Measurements from ENCODE around the gene TTC23L.

TTC23L gene, protein sequence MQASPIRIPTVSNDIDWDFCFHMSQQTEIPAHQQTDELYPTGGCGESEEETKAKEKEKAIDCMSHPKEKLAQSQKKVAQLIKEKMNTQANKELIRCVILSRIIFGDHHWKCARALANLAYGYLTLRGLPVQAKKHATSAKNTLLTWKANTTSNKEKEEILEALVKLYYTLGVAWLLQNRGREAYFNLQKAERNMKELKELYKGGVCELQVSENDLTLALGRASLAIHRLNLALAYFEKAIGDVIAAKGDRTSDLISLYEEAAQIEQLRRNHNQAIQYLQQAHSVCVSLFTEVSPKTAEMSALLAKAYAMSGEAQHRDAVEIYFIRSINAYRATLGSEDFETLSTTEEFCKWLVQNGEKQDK

DNA sequence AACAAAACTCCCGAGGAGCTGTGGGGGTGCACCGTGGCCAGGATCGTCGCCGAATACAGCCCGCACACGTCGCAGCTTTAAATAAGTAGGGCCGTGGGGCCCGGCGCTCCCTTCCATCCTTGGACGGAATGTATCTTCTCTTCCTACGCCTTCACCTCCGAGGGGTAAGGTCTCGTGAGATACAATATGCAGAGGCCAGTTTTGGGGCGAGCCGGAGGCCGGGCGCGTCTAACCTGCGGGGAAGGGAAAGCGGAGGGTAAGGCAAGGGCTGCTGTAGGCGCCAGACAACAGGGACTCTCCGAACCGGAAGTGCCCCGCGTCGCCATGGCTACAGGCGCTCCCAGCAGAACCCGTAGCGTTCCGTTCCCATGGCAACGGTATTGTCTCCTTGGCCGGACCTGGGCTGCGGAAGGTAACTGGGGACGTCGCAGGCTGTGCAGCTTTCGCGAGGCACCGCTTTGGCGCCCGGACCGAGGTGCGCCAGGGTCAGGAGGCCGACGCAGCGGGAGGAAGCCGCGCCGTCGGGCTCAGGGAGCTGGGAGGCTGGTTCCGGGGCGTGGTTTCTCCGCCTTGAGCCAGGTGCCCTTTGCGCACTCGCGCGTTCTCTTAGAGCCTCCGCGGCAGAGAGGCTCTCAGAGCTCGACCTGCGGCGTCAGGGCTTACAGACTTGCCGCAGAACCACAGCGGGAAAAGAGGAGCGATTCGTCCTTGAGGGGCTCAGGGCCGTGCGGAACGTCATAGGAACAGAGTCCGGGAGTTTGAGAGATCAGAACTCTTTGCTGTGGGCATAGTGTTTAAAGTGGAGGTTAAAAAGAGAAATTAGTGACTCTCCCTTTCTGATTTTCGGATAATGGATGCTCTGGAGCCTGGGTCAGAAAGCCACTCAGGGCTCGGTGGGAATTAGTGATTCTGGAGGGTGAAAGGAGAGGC lies at the start of gene TTC23L:
Gene TTC23L, plus strand, starts transcription at position 380 of the 930 bp plus-strand sequence. CDS start 1,508 bp downstream, outside the sequence.
- Histone ChIP-seq H3K4me3 (ENCODE audit: low read depth, low read length) (peak within 1 kb of the TSS; percentile 83), H2AFZ (ENCODE audit: low read length, unreplicated experiment) (peak within 1 kb of the TSS; percentile 77), H3K79me2 (ENCODE audit: control insufficient read depth, insufficient read depth, low read length, unreplicated experiment) (no peaks in the 10 kb centered on the region), H3K27ac (ENCODE audit: low read depth, low read length) (no peak within 1 kb of the TSS), H3K36me3 (ENCODE audit: insufficient read depth, low read length) (no peaks in the 10 kb centered on the region), H3K4me1 (ENCODE audit: control insufficient read depth, insufficient read depth, low read length, unreplicated experiment) (no peaks in the 10 kb centered on the region), H3K27me3 (ENCODE audit: insufficient read depth, low read length) (no peaks in the 10 kb centered on the region)

GRCh38 chr5:34789639-34790038 lies 49.3 kb upstream of the TTC23L start:
- H3K4me3 ChIP-seq (ENCODE audit: low read depth, low read length) = no peak overlapping the region
- H3K4me1 ChIP-seq (ENCODE audit: control insufficient read depth, insufficient read depth, low read length, unreplicated experiment) = peaks cover 36% of the 10 kb centered on the region
- H3K27me3 ChIP-seq (ENCODE audit: insufficient read depth, low read length) = no peaks in the 10 kb centered on the region
- peak overlapping the region; percentile 52 for H3K27ac ChIP-seq (ENCODE audit: low read depth, low read length)
- H3K36me3 ChIP-seq (ENCODE audit: insufficient read depth, low read length) = peaks cover 8% of the 10 kb centered on the region; the same call in 1 of the 2 replicates
- no peak overlapping the region for H2AFZ ChIP-seq (ENCODE audit: low read length, unreplicated experiment)
- H3K79me2 ChIP-seq (ENCODE audit: control insufficient read depth, insufficient read depth, low read length, unreplicated experiment) = peaks cover 38% of the 10 kb centered on the region

- H2AFZ ChIP-seq (ENCODE audit: low read length, unreplicated experiment) = no peak overlapping the region
- H3K79me2 ChIP-seq (ENCODE audit: control insufficient read depth, insufficient read depth, low read length, unreplicated experiment) = peaks cover 38% of the 10 kb centered on the region
- peaks cover 36% of the 10 kb centered on the region for H3K4me1 ChIP-seq (ENCODE audit: control insufficient read depth, insufficient read depth, low read length, unreplicated experiment)
- H3K4me3 ChIP-seq (ENCODE audit: low read depth, low read length) = no peak overlapping the region
- H3K36me3 ChIP-seq (ENCODE audit: insufficient read depth, low read length) = peaks cover 8% of the 10 kb centered on the region; the same call in 1 of the 2 replicates
- peak overlapping the region; percentile 52 for H3K27ac ChIP-seq (ENCODE audit: low read depth, low read length)
- no peaks in the 10 kb centered on the region for H3K27me3 ChIP-seq (ENCODE audit: insufficient read depth, low read length)
These were observed 48.9 kb upstream of the TTC23L start for GRCh38 chr5:34790069-34790468.

DNA sequence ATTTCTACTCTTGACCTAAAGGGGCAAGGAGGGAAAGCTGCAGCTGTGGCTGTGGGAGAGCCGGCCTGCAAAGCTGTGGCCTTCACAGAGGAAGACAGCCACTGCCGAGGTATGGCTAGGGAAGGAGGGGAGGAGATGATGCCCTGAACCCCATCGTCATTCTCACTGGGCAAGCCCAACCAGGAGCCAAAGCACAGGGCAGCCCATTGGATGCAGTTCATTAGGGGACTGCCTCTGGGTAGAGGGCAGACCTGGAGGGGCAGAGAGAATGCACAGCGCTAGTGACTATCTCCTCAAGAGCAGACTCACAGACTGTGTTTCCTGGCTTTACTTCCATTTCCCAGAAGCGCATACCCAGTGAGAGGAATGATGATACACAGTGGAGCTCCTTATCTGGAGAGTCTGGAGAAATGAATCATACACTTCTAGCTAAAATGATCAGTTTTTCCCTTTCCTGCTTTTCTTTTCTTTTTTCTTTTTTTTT lies 47.2 kb upstream of the TTC23L start:
- H3K4me3 ChIP-seq (ENCODE audit: low read depth, low read length) = peak overlapping the region; percentile 42
- peak overlapping the region; percentile 30 for H3K27ac ChIP-seq (ENCODE audit: low read depth, low read length)
- peaks cover 36% of the 10 kb centered on the region for H3K4me1 ChIP-seq (ENCODE audit: control insufficient read depth, insufficient read depth, low read length, unreplicated experiment)
- no peaks in the 10 kb centered on the region for H3K27me3 ChIP-seq (ENCODE audit: insufficient read depth, low read length)
- H3K36me3 ChIP-seq (ENCODE audit: insufficient read depth, low read length) = peaks cover 10% of the 10 kb centered on the region; the same call in 1 of the 2 replicates
- H3K79me2 ChIP-seq (ENCODE audit: control insufficient read depth, insufficient read depth, low read length, unreplicated experiment) = peaks cover 38% of the 10 kb centered on the region
- no peak overlapping the region for H2AFZ ChIP-seq (ENCODE audit: low read length, unreplicated experiment)

DNA sequence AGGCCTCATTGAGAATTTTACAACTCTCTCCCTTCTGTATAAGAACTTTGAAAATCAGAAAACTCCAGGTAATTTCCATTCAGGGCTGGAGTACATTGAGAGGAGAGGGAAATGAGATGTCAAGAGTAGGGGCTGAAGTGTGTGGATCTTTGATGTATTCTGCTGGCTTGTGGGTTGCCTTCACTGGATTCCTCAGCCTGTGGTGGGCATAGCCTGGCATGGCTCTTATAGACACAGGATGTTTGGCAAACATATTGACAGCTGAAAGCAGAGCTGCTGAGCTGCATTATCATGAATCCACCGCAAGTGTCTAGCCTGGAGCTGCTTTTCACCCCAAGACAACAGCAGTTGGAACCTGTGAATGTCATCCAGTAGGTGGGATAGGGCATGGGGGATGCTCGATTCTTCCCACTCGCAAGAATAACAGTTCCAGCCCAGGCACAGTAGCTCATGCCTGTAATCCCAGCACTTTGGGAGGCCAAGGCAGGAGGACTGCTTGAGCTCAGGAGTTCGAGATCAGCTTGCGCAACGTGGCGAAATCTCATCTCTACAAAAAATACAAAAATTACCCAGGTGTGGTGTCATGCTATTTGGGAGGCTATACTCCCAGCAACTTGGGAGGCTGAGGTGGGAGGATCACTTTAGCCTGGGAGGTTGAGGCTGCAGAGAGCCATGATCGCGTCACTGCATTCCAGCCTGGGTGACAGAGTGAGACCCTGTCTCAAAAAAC lies 36.0 kb upstream of the TTC23L start:
- H3K79me2 ChIP-seq (ENCODE audit: control insufficient read depth, insufficient read depth, low read length, unreplicated experiment) = no peaks in the 10 kb centered on the region
- H3K27me3 ChIP-seq (ENCODE audit: insufficient read depth, low read length) = no peaks in the 10 kb centered on the region
- no peak overlapping the region for H3K4me3 ChIP-seq (ENCODE audit: low read depth, low read length)
- H2AFZ ChIP-seq (ENCODE audit: low read length, unreplicated experiment) = no peak overlapping the region
- H3K4me1 ChIP-seq (ENCODE audit: control insufficient read depth, insufficient read depth, low read length, unreplicated experiment) = no peaks in the 10 kb centered on the region
- no peak overlapping the region for H3K27ac ChIP-seq (ENCODE audit: low read depth, low read length)
- peaks cover 26% of the 10 kb centered on the region for H3K36me3 ChIP-seq (ENCODE audit: insufficient read depth, low read length)

DNA sequence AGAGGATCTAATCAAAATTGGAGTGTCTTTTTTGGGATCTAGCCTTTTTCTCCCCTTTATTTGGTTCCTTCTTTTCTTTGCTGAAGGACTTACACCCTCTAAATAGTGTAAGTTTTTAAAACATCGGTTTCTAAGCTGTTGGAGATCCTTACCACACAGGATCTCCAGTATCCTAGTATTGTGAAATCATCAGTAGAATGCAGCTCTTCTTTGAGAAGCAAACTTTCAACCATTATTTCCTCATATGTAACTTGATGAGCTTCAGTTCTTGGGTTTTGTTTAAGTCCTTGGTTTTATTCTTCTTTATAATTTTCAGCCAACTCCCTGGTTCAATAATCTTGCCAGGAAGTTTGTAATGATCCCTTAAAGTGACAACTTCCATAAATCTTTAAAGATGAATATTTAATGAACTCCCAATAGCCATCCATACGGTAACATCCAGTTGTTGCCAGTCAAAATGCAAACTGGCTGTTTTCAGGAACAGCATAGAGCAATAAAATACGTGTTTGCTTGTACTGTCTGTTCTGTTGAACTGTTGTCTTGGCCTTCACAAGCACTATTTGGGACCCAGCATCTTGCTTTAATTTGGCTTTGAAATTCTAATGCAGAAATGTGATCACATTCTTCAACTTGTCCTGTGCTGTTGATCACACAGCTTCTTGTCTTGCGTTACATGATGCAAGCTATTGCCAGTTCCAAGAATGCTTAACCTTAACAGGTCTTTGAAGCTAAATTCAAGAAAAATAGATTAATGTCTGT lies 34.8 kb upstream of the TTC23L start:
- no peak overlapping the region for H3K4me3 ChIP-seq (ENCODE audit: low read depth, low read length)
- no peaks in the 10 kb centered on the region for H3K79me2 ChIP-seq (ENCODE audit: control insufficient read depth, insufficient read depth, low read length, unreplicated experiment)
- H3K27ac ChIP-seq (ENCODE audit: low read depth, low read length) = no peak overlapping the region
- H3K27me3 ChIP-seq (ENCODE audit: insufficient read depth, low read length) = no peaks in the 10 kb centered on the region
- H3K4me1 ChIP-seq (ENCODE audit: control insufficient read depth, insufficient read depth, low read length, unreplicated experiment) = no peaks in the 10 kb centered on the region
- no peak overlapping the region for H2AFZ ChIP-seq (ENCODE audit: low read length, unreplicated experiment)
- peaks cover 18% of the 10 kb centered on the region for H3K36me3 ChIP-seq (ENCODE audit: insufficient read depth, low read length)

- no peak overlapping the region for H3K4me3 ChIP-seq (ENCODE audit: low read depth, low read length)
- no peaks in the 10 kb centered on the region for H3K4me1 ChIP-seq (ENCODE audit: control insufficient read depth, insufficient read depth, low read length, unreplicated experiment)
- no peaks in the 10 kb centered on the region for H3K79me2 ChIP-seq (ENCODE audit: control insufficient read depth, insufficient read depth, low read length, unreplicated experiment)
- H3K27ac ChIP-seq (ENCODE audit: low read depth, low read length) = no peak overlapping the region
- no peaks in the 10 kb centered on the region for H3K27me3 ChIP-seq (ENCODE audit: insufficient read depth, low read length)
- H3K36me3 ChIP-seq (ENCODE audit: insufficient read depth, low read length) = peaks cover 19% of the 10 kb centered on the region
- no peak overlapping the region for H2AFZ ChIP-seq (ENCODE audit: low read length, unreplicated experiment)
These were observed 34.1 kb upstream of the TTC23L start for GRCh38 chr5:34804913-34805312.

GRCh38 chr5:34806532-34806931 lies 32.4 kb upstream of the TTC23L start:
- Histone ChIP-seq H3K27me3 (ENCODE audit: insufficient read depth, low read length) (no peaks in the 10 kb centered on the region), H3K4me1 (ENCODE audit: control insufficient read depth, insufficient read depth, low read length, unreplicated experiment) (peaks cover 10% of the 10 kb centered on the region), H3K4me3 (ENCODE audit: low read depth, low read length) (no peak overlapping the region), H3K27ac (ENCODE audit: low read depth, low read length) (no peak overlapping the region), H2AFZ (ENCODE audit: low read length, unreplicated experiment) (no peak overlapping the region), H3K79me2 (ENCODE audit: control insufficient read depth, insufficient read depth, low read length, unreplicated experiment) (no peaks in the 10 kb centered on the region), H3K36me3 (ENCODE audit: insufficient read depth, low read length) (peaks cover 28% of the 10 kb centered on the region)

DNA sequence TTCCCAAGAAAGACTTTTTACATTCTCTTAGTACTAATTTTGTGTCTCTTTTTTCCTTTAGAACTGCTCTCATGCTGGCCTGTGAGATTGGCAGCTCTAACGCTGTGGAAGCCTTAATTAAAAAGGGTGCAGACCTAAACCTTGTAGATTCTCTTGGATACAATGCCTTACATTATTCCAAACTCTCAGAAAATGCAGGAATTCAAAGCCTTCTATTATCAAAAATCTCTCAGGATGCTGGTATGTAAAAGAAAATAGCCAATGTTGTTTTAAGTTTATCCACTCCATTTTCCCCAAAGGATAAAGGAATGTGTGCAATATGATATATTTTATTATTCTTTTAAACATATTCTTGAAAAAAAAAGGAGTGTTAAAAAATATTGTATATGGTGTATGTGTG lies 27.3 kb upstream of the TTC23L start:
- Histone ChIP-seq H3K79me2 (ENCODE audit: control insufficient read depth, insufficient read depth, low read length, unreplicated experiment) (no peaks in the 10 kb centered on the region), H2AFZ (ENCODE audit: low read length, unreplicated experiment) (no peak overlapping the region), H3K27me3 (ENCODE audit: insufficient read depth, low read length) (no peaks in the 10 kb centered on the region), H3K4me3 (ENCODE audit: low read depth, low read length) (no peak overlapping the region), H3K36me3 (ENCODE audit: insufficient read depth, low read length) (peaks cover 31% of the 10 kb centered on the region), H3K27ac (ENCODE audit: low read depth, low read length) (no peak overlapping the region), H3K4me1 (ENCODE audit: control insufficient read depth, insufficient read depth, low read length, unreplicated experiment) (peaks cover 10% of the 10 kb centered on the region)

Data from ACC112 (cell line).